Adipose tissue (tissue), 3 donors: Measurements from ENCODE around the gene PLEKHA4. TPM values are rescaled to one million over a fixed set of nuclear protein-coding genes. Genes with fewer than 3 reads are reported as not detected.
"Not testable (repeated sequence)": the region's sequence is repeated elsewhere in the genome, so short reads cannot be mapped to it uniquely, and the experiment has no call there.

Experiments
- H3K27ac ChIP-seq: one replicate; pipeline ENCODE4 v1.5.1; 2013; ENCODE audit warnings: low read depth, low read length
- WGBS, 3 donors: extraction: QIAGEN DNeasy Blood & Tissue Kit; methylation state at CpG; one replicate each; pipeline ENCODE4 v1.1.7; 2013; 5-methylcytosine and 5-hydroxymethylcytosine counted together
- polyA plus RNA-seq, 3 donors: library from polyadenylated mRNA; stranded (reverse); fragments of 200-250 nt; gene quantifications; one replicate each; pipeline ENCODE4 v1.2.3, GENCODE V29; 2013
- donor health status: healthy with polysubstance abuse.
- donor health status: Bipolar disorder and iron deficiency.
- donor health status: healthy.

The PLEKHA4 gene
- polyA plus RNA-seq, 3 donors = 7.3 to 127 (median 20.6) TPM

GRCh38 chr19:48871471-48872181, 3.2 kb upstream of the PLEKHA4 start:
- H3K27ac ChIP-seq = not testable (repeated sequence)

DNA sequence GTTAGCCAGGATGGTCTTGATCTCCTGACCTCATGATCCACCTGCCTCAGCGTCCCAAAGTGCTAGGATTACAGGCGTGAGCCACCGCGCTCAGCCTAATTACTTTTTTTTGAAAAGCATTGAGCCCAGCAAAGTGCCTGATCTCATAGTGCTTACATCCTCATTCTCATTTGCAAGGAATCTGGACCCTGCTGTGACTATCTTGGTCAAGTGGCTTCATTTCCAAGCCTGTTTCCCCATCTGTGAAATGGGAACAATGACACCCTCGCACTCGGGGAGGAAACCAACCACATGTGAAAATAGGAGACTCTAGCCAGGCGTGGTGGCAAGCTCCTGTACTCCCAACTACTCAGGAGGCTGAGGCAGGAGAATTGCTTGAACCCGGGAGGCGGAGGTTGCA, 1.6 kb upstream of the PLEKHA4 start:
- 95 to 96% (median 95%) methylated on average over 9 of the region's 9 CpGs for WGBS, 3 donors
- no peak overlapping the region for H3K27ac ChIP-seq

More at GRCh38 chr19:48871471-48872181, 3.2 kb upstream of the PLEKHA4 start:
- 64 to 87% (median 79%) methylated on average over 24 to 31 of the region's 31 CpGs for WGBS, 3 donors

DNA sequence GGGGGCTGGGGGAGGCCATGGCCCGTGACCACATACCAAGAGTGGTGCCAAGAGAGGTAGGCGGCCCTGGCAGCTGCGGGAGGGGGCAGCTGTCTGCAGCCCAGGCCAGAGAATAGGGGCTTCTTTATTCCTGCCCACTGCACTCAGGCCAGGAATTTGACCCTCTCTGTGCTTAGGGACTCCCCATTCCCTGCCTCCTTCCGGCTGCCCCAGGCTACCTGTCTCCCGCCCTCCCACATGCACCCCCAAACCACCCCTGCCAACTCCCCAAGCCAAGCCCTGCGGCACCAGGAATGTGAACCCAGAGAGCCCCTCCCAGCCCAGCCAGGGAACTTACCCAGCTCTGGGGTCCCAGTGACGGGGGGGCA, 687 bp downstream of the PLEKHA4 start:
- H3K27ac ChIP-seq = no peak overlapping the region
- WGBS, 3 donors = 45 to 55% (median 47%) methylated on average over 7 of the region's 7 CpGs

- H3K27ac ChIP-seq = no peak overlapping the region
- WGBS, 3 donors = 49 to 61% (median 54%) methylated on average over 13 to 14 of the region's 14 CpGs
Measured at GRCh38 chr19:48867123-48867745, 1.2 kb downstream of the PLEKHA4 start.

- 57 to 66% (median 63%) methylated on average over 6 of the region's 6 CpGs for WGBS, 3 donors
- no peak overlapping the region for H3K27ac ChIP-seq
Measured at GRCh38 chr19:48866692-48867091, 1.7 kb downstream of the PLEKHA4 start.

DNA sequence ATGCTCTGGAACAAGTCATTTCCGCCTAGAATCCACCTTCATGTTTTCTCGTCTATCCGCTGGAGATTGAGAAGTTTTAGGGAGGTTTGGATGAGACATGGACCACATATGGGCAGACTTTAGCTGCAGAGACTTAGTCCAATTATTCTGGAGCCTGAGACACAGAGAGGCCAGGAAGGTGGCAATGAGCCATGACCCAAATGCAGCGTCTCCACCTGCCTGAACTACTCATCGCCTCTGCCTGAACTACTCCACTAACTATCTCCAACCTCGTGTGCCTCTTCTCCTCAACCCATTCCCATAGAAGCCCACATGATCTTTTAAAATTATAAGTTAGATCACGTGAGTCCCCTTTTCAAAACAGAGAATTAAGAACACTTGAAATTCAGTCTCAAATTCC, 5.6 kb downstream of the PLEKHA4 start:
- no peak overlapping the region for H3K27ac ChIP-seq
- WGBS, 3 donors = 72 to 80% (median 76%) methylated on average over 7 of the region's 7 CpGs

GRCh38 chr19:48861313-48861712, 7.1 kb downstream of the PLEKHA4 start:
- H3K27ac ChIP-seq = no peak overlapping the region
- 87 to 91% (median 90%) methylated on average over 18 of the region's 18 CpGs for WGBS, 3 donors

GRCh38 chr19:48859711-48860572, 8.5 kb downstream of the PLEKHA4 start:
- H3K27ac ChIP-seq = no peak overlapping the region
- 57 to 82% (median 80%) methylated on average over 29 to 30 of the region's 30 CpGs for WGBS, 3 donors

- 25 to 48% (median 41%) methylated on average over 31 to 34 of the region's 34 CpGs for WGBS, 3 donors
Measured at GRCh38 chr19:48858984-48859710, 9.3 kb downstream of the PLEKHA4 start.

DNA sequence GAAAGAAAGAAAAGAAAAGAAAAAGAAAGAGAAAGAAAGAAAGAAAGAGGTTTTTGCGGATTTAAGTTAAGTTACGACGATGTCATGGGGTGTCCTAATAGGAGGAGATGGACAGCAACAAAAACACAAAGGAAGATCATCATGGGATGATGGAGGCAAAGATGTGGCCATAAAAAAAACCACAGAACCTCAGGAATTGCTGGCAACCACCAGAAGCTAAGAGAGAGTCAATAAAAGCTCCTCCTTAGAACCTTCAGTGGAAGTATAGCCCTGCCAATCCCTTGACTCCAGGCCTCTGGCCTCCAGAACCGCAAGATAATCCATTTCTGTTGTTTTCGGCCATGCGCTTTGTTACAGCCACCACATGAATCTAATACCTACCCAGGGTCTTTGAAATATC, 11.5 kb downstream of the PLEKHA4 start:
- 96 to 98% (median 97%) methylated on average over 6 of the region's 6 CpGs for WGBS, 3 donors
- no peak overlapping the region for H3K27ac ChIP-seq

More at GRCh38 chr19:48858984-48859710, 9.3 kb downstream of the PLEKHA4 start:
- no peak overlapping the region for H3K27ac ChIP-seq

DNA sequence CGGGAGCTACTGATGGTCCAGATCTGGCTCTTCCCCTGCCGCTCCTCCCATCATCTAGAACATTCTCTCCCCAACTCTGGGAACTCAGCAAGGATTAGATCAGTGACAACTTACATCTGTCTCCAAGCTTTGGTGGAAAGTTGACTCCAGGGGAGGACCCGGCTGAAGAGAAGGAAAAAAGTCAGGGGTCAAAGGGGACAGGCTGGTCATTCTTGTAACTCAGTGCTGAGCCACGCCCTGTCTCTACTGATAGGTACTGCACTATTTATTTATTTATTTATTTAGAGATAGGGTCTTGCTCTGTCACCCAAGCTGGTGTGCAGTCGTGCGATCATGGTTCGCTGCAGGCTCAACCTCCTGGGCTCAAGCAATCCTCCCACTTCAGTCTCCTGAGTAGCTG, 14.3 kb downstream of the PLEKHA4 start:
- no peak overlapping the region for H3K27ac ChIP-seq
- whole genome bisulfite sequencing, 3 donors = 83 to 87% (median 83%) methylated on average over 7 of the region's 7 CpGs

- WGBS, 3 donors = 84 to 92% (median 91%) methylated on average over 8 of the region's 8 CpGs
- no peak overlapping the region for H3K27ac ChIP-seq
Measured at GRCh38 chr19:48853483-48853882, 14.9 kb downstream of the PLEKHA4 start.

GRCh38 chr19:48852292-48852691, 16.1 kb downstream of the PLEKHA4 start:
- no peak overlapping the region for H3K27ac ChIP-seq
- 87 to 92% (median 88%) methylated on average over 4 of the region's 4 CpGs for WGBS, 3 donors

GRCh38 chr19:48846659-48847058, 21.8 kb downstream of the PLEKHA4 start:
- 86 to 93% (median 91%) methylated on average over 3 of the region's 3 CpGs for WGBS, 3 donors
- not testable (repeated sequence) for H3K27ac ChIP-seq

DNA sequence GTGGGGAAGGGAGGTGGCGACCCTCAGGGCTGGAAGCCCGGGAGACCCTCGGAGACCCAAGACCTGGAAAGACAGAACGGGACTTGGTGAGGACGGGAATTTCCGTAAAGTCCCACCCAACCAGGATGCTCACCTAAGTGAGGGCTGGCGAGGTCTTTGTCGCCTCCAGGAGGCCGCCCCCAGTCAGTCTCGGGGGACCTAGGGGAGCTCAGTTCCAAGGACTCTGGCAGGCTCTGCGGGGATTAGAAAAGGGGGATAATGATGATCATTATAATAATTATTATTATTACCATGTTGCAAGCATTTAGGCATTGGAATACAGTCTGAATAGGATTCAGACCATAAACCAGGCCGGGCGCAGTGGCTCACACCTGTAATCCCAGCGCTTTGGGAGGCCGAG, 23.0 kb downstream of the PLEKHA4 start:
- 92 to 95% (median 95%) methylated on average over 15 of the region's 15 CpGs for WGBS, 3 donors

GRCh38 chr19:48844472-48844871, 23.9 kb downstream of the PLEKHA4 start:
- WGBS, 3 donors = 79 to 89% (median 88%) methylated on average over 2 of the region's 2 CpGs
- no peak overlapping the region for H3K27ac ChIP-seq

More for the DNA sequence above, 23.0 kb downstream of the PLEKHA4 start:
- no peak overlapping the region for H3K27ac ChIP-seq

DNA sequence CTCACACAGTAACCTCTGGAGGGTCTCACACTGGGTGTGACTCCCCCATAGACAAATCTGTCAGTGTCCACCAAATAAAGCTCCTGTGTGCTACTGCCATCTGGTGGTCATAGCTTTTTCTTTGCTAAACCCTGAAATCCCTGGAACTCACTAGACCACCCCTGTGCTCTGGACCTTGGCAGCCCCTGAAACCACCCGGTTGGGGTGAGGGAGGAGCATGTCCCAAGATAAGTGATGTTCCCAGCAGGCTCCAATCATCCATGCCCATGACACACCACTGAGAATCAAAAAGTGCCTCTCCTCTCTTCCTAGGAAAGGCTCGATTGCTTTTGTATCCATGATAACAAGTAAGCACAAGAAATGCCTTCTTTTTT, 25.6 kb downstream of the PLEKHA4 start:
- WGBS, 3 donors = 38 to 48% (median 42%) methylated on average over 2 of the region's 2 CpGs
- no peak overlapping the region for H3K27ac ChIP-seq

DNA sequence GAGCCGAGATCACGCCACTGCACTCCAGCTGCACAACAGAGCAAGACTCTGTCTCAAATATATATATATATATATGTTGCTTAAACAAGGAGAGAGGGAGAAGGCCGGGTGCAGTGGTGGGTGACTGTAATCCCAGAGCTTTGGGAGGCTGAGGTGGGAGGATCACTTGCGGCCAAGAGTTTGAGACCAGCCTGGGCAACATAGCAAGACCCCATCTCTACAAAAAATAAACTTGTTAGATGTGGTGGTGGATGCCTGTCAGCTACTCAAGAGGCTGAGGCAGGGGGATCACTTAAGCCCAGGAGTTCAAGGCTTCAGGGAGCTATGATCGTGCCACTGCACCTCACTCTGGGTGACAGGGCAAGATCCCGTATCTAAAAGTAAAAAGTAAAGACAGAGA, 26.8 kb downstream of the PLEKHA4 start:
- H3K27ac ChIP-seq = no peak overlapping the region
- 92 to 95% (median 94%) methylated on average over 6 of the region's 6 CpGs for WGBS, 3 donors
